Measurements from ENCODE around the gene JMJD6. TPM values are rescaled to one million over a fixed set of nuclear protein-coding genes. Genes with fewer than 3 reads are reported as not detected.

The JMJD6 gene
- total and polyA plus RNA-seq, 9 of the 15 experiments (the other 6 are each of a cell fraction or from before 2014, with no cell fraction given): 2.5 to 52.3 (median 36.3) TPM

GRCh38 chr17:76671912-76672262 is 54.5 kb downstream of the JMJD6 start (continued):
- no peak for TF ChIP-seq ZHX1 (conservative IDR thresholded peaks at IDR 0.05; ENCODE audit: low read length)
- no peak; the same call in 1 of the 2 replicates for TF ChIP-seq MYBL2 (IDR thresholded peaks at IDR 0.05; ENCODE audit: low read depth)
- no peak for TF ChIP-seq MYBL2 (CRISPR knock-in tag; IDR thresholded peaks at IDR 0.05; ENCODE audit: borderline replicate concordance)
- TF ChIP-seq L3MBTL2 (IDR thresholded peaks at IDR 0.05): no peak
- 0 out of 2 replicates have a peak, but pooled peaks have one; percentile 1 for TF ChIP-seq EGR1 (conservative IDR thresholded peaks at IDR 0.05)
- TF ChIP-seq, protein P1, sequence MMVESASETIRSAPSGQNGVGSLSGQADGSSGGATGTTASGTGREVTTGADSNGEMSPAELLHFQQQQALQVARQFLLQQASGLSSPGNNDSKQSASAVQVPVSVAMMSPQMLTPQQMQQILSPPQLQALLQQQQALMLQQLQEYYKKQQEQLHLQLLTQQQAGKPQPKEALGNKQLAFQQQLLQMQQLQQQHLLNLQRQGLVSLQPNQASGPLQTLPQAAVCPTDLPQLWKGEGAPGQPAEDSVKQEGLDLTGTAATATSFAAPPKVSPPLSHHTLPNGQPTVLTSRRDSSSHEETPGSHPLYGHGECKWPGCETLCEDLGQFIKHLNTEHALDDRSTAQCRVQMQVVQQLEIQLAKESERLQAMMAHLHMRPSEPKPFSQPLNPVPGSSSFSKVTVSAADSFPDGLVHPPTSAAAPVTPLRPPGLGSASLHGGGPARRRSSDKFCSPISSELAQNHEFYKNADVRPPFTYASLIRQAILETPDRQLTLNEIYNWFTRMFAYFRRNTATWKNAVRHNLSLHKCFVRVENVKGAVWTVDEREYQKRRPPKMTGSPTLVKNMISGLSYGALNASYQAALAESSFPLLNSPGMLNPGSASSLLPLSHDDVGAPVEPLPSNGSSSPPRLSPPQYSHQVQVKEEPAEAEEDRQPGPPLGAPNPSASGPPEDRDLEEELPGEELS (CRISPR knock-in tag; IDR thresholded peaks at IDR 0.05; ENCODE audit: borderline replicate concordance): no peak
- TF ChIP-seq PYGO2 (tag; IDR thresholded peaks at IDR 0.05): no peak
- peak; percentile 63 for TF ChIP-seq HNRNPLL (IDR thresholded peaks at IDR 0.05; ENCODE audit: low read depth, low read length, poor library complexity, severe bottlenecking)
- TF ChIP-seq ZMIZ1 (IDR thresholded peaks at IDR 0.05; ENCODE audit: low read depth in 2 of 2, low read length in 2 of 2): no peak
- 0 out of 2 replicates have a peak, but pooled peaks have one; percentile 0 for TF ChIP-seq RFX1 (IDR thresholded peaks at IDR 0.05)
- TF ChIP-seq ZNF197 (CRISPR knock-in tag; IDR thresholded peaks at IDR 0.05; ENCODE audit: low read depth): no peak
- peak; percentile 65 for TF ChIP-seq SUPT5H (IDR thresholded peaks at IDR 0.05)
- TF ChIP-seq ZBTB5 (IDR thresholded peaks at IDR 0.05): no peak
- no peak for TF ChIP-seq PCBP1 (IDR thresholded peaks at IDR 0.05; ENCODE audit: low read depth, low read length, poor library complexity, severe bottlenecking)
- TF ChIP-seq RHOXF2B (CRISPR knock-in tag; conservative IDR thresholded peaks at IDR 0.05): no peak
